GM23338 (cell line): ENCODE data around the gene SERGEF. TPM values are rescaled to one million over a fixed set of nuclear protein-coding genes. Genes with fewer than 3 reads are reported as not detected.

ENCODE experiments used
- ATAC-seq: fragments of 200-7000 bp; cut with Tn5 transposase; 3 replicates; pipeline ENCODE4 v1.9.1; 2020
- DNase-seq: peaks from one replicate; pipeline ENCODE4 v3.0.0-alpha.2; 2015; ENCODE audit warnings: low spot score
- H2AFZ ChIP-seq: fragments of 200-600 bp; sonication (generic); 2 replicates; pipeline ENCODE4 v1.8.0; 2016; ENCODE audit warnings: antibody characterized with exemption, mild to moderate bottlenecking, moderate library complexity
- H3F3A ChIP-seq: fragments of 200-600 bp; sonication (generic); replicated peaks from 2 replicates; pipeline ENCODE4 v1.8.0; 2017; ENCODE audit warnings: antibody characterized with exemption, mixed run types, low read depth
- H3K27ac ChIP-seq: fragments of 200-600 bp; sonication (generic); 2 replicates; pipeline ENCODE4 v1.6.1; 2016; ENCODE audit warnings: low read depth
- H3K27me3 ChIP-seq: fragments of 200-600 bp; sonication (generic); 2 replicates; pipeline ENCODE4 v1.8.0; 2016; ENCODE audit warnings: mild to moderate bottlenecking, mixed run types, moderate library complexity; ENCODE audit not compliant: insufficient read depth
- H3K36me3 ChIP-seq: fragments of 200-600 bp; sonication (generic); 2 replicates; pipeline ENCODE4 v1.8.0; 2016; ENCODE audit warnings: mild to moderate bottlenecking; ENCODE audit not compliant: insufficient read depth
- H3K4me1 ChIP-seq: fragments of 200-600 bp; sonication (generic); 2 replicates; pipeline ENCODE4 v1.8.0; 2016; ENCODE audit warnings: mild to moderate bottlenecking, moderate library complexity; ENCODE audit not compliant: insufficient read depth
- H3K4me2 ChIP-seq: fragments of 200-600 bp; sonication (generic); 2 replicates; pipeline ENCODE4 v1.7.1; 2017; ENCODE audit warnings: mixed run types
- H3K4me3 ChIP-seq: fragments of 200-600 bp; sonication (generic); 2 replicates; pipeline ENCODE4 v1.6.1; 2016; ENCODE audit warnings: mixed run types
- H3K79me2 ChIP-seq: fragments of 200-600 bp; sonication (generic); replicated peaks from 2 replicates; pipeline ENCODE4 v1.8.0; 2017; ENCODE audit warnings: mild to moderate bottlenecking; ENCODE audit not compliant: insufficient read depth
- H3K9me2 ChIP-seq: fragments of 200-600 bp; sonication (generic); 2 replicates; pipeline ENCODE4 v1.8.0; 2017; ENCODE audit not compliant: insufficient read depth
- H4K20me1 ChIP-seq: fragments of 200-600 bp; sonication (generic); replicated peaks from 2 replicates; pipeline ENCODE4 v1.8.0; 2017; ENCODE audit warnings: mild to moderate bottlenecking; ENCODE audit not compliant: insufficient read depth
- H3K27ac Mint-ChIP-seq: 2 replicates; pipeline ENCODE4 v1.8.0; 2020; ENCODE audit warnings: inconsistent platforms, mild to moderate bottlenecking, moderate library complexity, mixed read lengths
- H3K27me3 Mint-ChIP-seq: 3 replicates; pipeline ENCODE4 v1.8.0; 2022; ENCODE audit warnings: low read depth, mild to moderate bottlenecking, moderate library complexity, mixed read lengths, inconsistent platforms; ENCODE audit not compliant: insufficient read depth, poor library complexity
- H3K36me3 Mint-ChIP-seq: 3 replicates; pipeline ENCODE4 v1.8.0; 2021; ENCODE audit warnings: low read depth, mild to moderate bottlenecking, inconsistent platforms, moderate library complexity, mixed read lengths
- H3K4me1 Mint-ChIP-seq: 3 replicates; pipeline ENCODE4 v1.8.0; 2020; ENCODE audit warnings: mild to moderate bottlenecking, inconsistent platforms, mixed read lengths
- H3K4me3 Mint-ChIP-seq: 3 replicates; pipeline ENCODE4 v1.8.0; 2021; ENCODE audit warnings: moderate library complexity, mild to moderate bottlenecking, inconsistent platforms, mixed read lengths
- H3K9me3 Mint-ChIP-seq: 3 replicates; pipeline ENCODE4 v1.8.0; 2020; ENCODE audit warnings: moderate library complexity, mild to moderate bottlenecking, inconsistent platforms, mixed read lengths
- CREB1 ChIP-seq: fragments of 250-450 bp; sonication (Bioruptor Pico); IDR thresholded peaks from 2 replicates; pipeline ENCODE4 v1.5.0; 2020; ENCODE audit warnings: low read depth, mild to moderate bottlenecking, moderate library complexity
- EZH2 ChIP-seq: fragments of 200-600 bp; sonication (generic); IDR thresholded peaks from one replicate; pipeline ENCODE4 v1.8.0; 2017; ENCODE audit warnings: antibody characterized with exemption, mild to moderate bottlenecking, low read depth; ENCODE audit not compliant: unreplicated experiment
- JUNB ChIP-seq: IDR thresholded peaks from one replicate; pipeline ENCODE4 v1.6.1; 2016; ENCODE audit warnings: antibody characterized with exemption; ENCODE audit not compliant: unreplicated experiment
- NANOG ChIP-seq: IDR thresholded peaks from 2 replicates; pipeline ENCODE4 v1.6.1; 2016; ENCODE audit warnings: antibody characterized with exemption, borderline replicate concordance
- POLR2AphosphoS5 ChIP-seq: IDR thresholded peaks from 2 replicates; pipeline ENCODE4 v1.6.1; 2016; ENCODE audit warnings: antibody characterized with exemption, low read depth
- STAT1 ChIP-seq: IDR thresholded peaks from one replicate; pipeline ENCODE4 v1.6.1; 2016; ENCODE audit warnings: antibody characterized with exemption; ENCODE audit not compliant: unreplicated experiment
- ZNF114 ChIP-seq: fragments of 250-450 bp; sonication (Bioruptor Pico); IDR thresholded peaks from 2 replicates; pipeline ENCODE4 v1.5.0; 2020; ENCODE audit warnings: mild to moderate bottlenecking, moderate library complexity
- ZNF331 ChIP-seq: fragments of 250-450 bp; sonication (Bioruptor Pico); IDR thresholded peaks from 2 replicates; pipeline ENCODE4 v1.5.0; 2020; ENCODE audit warnings: low read depth, mild to moderate bottlenecking, moderate library complexity
- ZNF462 ChIP-seq: fragments of 250-450 bp; sonication (Bioruptor Pico); IDR thresholded peaks from 2 replicates; pipeline ENCODE4 v1.5.0; 2020; ENCODE audit warnings: mild to moderate bottlenecking, moderate library complexity
- polyA plus RNA-seq: library from polyadenylated mRNA; unstranded; fragments of >200 nt; fragmentation: Nextera tagmentation; extraction: Ambion mirVana; gene quantifications from 2 replicates; pipeline ENCODE4 v1.2.1, GENCODE V29; 2016
- total RNA-seq: library from RNA; depleted of rRNA; stranded (reverse); fragments of >200 nt; shearing (Covaris generic); gene quantifications from 2 replicates; pipeline ENCODE4 v1.2.3, GENCODE V29; 2014
- TF ChIP-seq, protein P1 (sequence below): IDR thresholded peaks from 2 replicates; pipeline ENCODE4 v1.6.1; 2016; ENCODE audit warnings: antibody characterized with exemption
- TF ChIP-seq, protein P2 (sequence below), 2 experiments: fragments of 200-600 bp in 1 of 2; sonication (generic) in 1 of 2; conservative IDR thresholded peaks; 2 replicates each; pipeline versions ENCODE4 v1.5.1 to v1.6.1; 2016 to 2017; ENCODE audit warnings: antibody characterized with exemption in 2 of 2, low read depth in 2 of 2, mild to moderate bottlenecking in 2 of 2, moderate library complexity in 1 of 2

The SERGEF gene
- total and polyA plus RNA-seq, 2 experiments from 2014 or later = 24.2 to 27.9 TPM

- TF ChIP-seq, protein P1, sequence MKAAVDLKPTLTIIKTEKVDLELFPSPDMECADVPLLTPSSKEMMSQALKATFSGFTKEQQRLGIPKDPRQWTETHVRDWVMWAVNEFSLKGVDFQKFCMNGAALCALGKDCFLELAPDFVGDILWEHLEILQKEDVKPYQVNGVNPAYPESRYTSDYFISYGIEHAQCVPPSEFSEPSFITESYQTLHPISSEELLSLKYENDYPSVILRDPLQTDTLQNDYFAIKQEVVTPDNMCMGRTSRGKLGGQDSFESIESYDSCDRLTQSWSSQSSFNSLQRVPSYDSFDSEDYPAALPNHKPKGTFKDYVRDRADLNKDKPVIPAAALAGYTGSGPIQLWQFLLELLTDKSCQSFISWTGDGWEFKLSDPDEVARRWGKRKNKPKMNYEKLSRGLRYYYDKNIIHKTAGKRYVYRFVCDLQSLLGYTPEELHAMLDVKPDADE = no peak
These were observed 248.2 kb downstream of the SERGEF start (continued) for GRCh38 chr11:17764446-17765218.

DNA sequence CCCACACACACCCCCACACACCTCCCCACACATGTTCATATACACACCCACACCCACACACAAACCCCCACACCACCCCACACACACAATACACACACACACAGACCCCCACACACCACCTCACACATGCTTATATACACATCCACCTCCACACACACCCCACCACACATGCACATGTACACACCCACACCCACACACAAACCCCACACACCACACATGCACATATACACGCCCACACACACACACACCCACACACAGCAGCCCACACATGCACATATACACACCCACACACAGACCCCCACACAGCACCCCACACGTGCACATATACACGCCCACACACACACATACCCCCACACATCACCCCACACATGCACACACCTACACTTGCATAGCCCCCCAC lies 249.1 kb downstream of the SERGEF start:
- DNase-seq = no peak
- TF ChIP-seq NANOG (no peak), CREB1 (CRISPR knock-in tag) (no peak), EZH2 (no peak), ZNF331 (CRISPR knock-in tag) (no peak), POLR2AphosphoS5 (no peak), ZNF114 (CRISPR knock-in tag) (no peak), ZNF462 (no peak), JUNB (no peak), STAT1 (no peak)
- TF ChIP-seq, protein P2, sequence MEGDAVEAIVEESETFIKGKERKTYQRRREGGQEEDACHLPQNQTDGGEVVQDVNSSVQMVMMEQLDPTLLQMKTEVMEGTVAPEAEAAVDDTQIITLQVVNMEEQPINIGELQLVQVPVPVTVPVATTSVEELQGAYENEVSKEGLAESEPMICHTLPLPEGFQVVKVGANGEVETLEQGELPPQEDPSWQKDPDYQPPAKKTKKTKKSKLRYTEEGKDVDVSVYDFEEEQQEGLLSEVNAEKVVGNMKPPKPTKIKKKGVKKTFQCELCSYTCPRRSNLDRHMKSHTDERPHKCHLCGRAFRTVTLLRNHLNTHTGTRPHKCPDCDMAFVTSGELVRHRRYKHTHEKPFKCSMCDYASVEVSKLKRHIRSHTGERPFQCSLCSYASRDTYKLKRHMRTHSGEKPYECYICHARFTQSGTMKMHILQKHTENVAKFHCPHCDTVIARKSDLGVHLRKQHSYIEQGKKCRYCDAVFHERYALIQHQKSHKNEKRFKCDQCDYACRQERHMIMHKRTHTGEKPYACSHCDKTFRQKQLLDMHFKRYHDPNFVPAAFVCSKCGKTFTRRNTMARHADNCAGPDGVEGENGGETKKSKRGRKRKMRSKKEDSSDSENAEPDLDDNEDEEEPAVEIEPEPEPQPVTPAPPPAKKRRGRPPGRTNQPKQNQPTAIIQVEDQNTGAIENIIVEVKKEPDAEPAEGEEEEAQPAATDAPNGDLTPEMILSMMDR (conservative IDR thresholded peaks at IDR 0.05; ENCODE audit: low read depth in 2 of 2) = no peak
- TF ChIP-seq, protein P1 = no peak

More for the DNA sequence above, 249.1 kb downstream of the SERGEF start:
- H2AFZ ChIP-seq = no peak overlapping the region
- no peak overlapping the region for H3K4me2 ChIP-seq
- H3K4me3 Mint-ChIP-seq = no peak overlapping the region
- no peaks in the 10 kb centered on the region for H3K27me3 ChIP-seq
- H3K4me1 ChIP-seq = no peaks in the 10 kb centered on the region
- H3F3A ChIP-seq = no peaks in the 10 kb centered on the region
- no peaks in the 10 kb centered on the region for H3K79me2 ChIP-seq
- H3K36me3 ChIP-seq = no peaks in the 10 kb centered on the region
- H3K4me1 Mint-ChIP-seq = peaks cover 2% of the 10 kb centered on the region; the same call in 2 of the 3 replicates
- H3K36me3 Mint-ChIP-seq = no peaks in the 10 kb centered on the region
- H3K27me3 Mint-ChIP-seq = peaks cover 2% of the 10 kb centered on the region
- H3K9me2 ChIP-seq = no peaks in the 10 kb centered on the region
- no peaks in the 10 kb centered on the region for H4K20me1 ChIP-seq
- H3K4me3 ChIP-seq = no peak overlapping the region
- ATAC-seq = no peak
- no peak overlapping the region for H3K27ac ChIP-seq
- H3K9me3 Mint-ChIP-seq = no peaks in the 10 kb centered on the region
- H3K27ac Mint-ChIP-seq = no peak overlapping the region
